HG03135 (cell line): ENCODE results near the gene PIMREG.
"Not testable (repeated sequence)": the region's sequence is repeated elsewhere in the genome, so short reads cannot be mapped to it uniquely, and the experiment has no call there.

Source experiments
- ATAC-seq: cut with Tn5 transposase; IDR thresholded peaks from one replicate; pipeline ENCODE4 v1.9.1; 2021; ENCODE audit warnings: mild to moderate bottlenecking, moderate library complexity; ENCODE audit not compliant: unreplicated experiment

PIMREG gene

DNA sequence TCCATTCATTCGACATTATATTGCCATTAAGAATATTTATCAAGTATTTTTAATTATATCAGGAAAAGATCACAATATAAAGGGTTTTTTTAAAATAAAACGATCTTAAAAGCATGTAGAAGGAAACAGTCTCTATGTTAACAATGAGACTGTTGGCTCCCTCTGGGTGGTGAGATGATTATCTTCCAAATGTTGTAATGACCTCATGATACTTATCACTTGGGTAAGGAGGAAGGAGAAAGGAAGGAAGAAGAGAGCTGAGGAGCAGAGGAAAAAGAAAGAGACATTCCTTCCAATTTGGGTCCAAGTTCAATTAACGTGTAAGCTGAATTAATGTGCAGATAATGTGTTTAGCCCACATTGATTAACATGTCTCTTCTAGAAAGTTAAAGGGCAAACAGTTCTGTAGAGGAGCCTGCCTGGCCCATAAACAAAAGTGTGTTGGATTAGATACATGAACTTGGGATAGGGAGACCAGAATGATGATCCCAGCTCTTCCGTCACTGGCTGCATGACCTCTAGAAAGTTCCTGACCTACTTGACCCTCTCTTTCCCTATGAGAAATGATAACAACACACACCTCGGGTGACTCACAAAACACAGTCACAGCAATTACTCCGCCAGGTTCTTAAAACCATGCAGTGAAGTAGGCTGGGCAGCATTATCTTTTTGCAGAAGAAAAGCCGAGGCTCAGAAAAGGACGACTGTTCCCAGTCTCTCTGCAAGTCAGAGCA lies 32.0 kb downstream of the PIMREG start:
- ATAC-seq, result no peak

DNA sequence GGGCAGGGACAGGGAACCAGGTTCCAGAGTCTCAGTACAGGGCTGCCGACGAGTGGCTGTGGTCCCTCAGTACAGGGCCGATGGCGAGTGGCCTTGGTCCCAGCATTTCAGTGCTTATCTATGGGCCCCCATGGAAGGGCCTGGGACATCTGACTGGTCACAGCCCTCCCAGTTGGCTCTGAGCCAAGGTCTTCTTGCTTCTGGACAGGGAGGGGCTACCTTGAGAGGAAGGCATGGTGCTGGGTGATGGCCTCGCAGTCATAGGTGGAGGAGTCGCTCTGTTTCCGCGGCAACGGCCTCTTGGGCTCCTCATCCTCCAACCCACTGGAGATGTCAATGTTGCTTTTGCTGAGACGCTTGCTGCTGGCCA lies 32.5 kb downstream of the PIMREG start:
- no peak for ATAC-seq

DNA sequence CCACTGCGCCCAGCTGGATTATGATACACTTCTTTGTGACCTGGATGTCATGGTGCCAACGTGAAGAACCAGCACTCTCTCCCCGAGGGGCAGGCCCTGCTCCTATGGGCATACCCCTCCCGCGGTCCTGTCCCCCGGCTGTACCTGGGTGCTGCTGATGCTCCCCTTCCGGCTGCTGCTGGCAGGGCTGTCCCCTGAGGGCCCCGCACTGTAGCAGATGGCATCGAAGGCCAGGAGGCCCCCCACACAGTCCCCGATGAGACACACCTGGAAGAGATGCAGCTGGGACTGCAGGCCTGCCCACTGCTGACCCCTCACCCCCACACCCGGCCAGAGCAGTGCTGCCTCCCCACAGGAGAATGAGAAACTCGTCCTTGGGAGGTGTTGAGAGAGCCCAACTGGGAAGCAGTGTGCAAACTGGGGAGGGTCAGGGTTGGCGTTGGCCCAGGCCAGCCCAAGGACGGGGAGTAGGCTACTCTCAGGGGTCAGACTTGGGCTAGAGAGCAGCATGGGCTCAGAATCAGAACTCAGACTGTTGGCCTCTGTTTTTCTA lies 33.7 kb downstream of the PIMREG start:
- ATAC-seq, result no peak

DNA sequence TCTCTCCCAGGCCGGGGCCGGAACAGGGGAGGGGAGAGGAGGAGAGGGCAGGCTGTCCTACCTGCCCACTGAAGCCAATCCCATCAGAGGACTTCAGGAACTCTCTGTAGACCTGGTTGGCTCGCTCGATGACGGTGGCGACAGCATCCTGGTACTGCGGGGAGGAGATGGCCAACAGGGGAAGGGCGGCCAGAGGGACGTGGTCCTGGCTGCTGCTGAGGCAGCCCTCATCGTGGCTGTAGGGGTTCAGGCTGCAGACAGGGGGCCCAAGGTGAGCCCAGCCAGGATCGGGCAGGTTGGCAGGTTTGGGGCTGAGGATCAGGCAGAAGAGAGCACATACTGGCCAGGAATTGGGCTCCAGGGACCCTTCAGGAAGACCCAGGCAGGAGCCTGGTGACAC lies 34.2 kb downstream of the PIMREG start:
- ATAC-seq, result no peak

DNA sequence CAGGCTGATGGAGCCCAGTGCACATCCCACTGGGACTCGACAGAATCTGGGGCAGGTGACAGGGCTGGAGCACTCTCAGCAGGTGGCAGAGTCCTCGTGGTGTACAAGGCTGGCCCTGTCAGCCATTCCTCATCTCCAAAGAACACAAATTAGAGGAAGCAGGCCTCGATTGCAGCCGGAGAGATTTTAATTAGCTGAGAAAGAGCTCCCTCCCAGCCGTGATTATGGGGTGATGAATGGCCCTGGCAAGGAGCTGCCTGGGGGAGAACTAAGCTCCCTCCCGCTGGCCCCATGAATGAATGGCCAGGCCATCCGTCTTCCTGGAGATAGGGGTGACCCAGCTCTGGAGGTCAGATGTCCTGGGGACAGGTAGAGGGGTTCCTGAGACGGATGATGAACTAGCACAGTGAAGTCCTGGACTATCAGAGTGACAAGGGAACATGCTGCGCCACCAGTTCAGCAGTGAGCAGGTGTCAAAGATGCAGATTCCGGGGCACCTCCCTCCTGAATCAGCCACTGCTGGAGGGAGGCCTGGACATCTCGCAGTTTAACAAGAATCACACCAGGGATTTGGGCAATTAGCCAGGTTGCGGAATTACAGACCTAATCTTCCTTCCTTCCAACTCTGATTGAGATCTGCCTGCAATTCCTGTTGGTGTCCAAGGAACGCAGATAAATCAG lies 35.5 kb downstream of the PIMREG start:
- ATAC-seq, result no peak

DNA sequence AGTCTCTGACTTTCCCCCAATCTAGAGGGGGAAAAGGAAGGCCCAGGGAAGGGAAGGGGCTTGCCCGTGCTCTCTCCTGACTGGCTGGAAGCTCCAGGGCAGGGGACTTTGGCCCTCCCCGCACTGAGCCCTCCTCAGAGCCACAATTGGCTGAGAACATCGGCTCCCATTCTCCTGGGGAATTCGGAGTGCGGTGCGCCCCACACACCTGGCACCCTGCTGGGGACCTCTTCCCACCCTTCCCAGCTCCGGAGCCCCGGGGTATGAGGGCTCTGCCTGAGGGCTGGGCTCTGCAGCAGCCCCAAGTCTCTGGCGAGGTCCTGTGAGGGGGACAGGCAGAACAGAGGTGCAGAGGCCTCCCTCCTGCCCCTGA lies 36.0 kb downstream of the PIMREG start:
- ATAC-seq, result no peak

DNA sequence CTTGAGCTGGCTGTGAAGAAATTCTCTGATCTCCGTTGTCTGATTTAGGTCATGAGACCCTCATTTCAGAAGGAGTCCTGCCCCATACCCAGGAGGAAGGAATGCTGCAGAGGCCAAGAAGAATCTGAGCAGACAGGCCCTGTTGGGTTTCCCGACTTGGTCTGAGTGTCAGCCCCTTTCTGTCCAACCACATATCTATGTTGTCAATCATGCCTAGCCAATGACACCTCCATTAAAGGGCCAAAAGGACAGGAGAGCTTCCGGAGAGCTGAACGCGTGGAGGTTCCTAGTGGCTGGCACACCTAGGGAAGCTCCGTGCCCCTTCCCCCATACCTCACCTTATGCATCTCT lies 37.8 kb downstream of the PIMREG start:
- no peak for ATAC-seq

DNA sequence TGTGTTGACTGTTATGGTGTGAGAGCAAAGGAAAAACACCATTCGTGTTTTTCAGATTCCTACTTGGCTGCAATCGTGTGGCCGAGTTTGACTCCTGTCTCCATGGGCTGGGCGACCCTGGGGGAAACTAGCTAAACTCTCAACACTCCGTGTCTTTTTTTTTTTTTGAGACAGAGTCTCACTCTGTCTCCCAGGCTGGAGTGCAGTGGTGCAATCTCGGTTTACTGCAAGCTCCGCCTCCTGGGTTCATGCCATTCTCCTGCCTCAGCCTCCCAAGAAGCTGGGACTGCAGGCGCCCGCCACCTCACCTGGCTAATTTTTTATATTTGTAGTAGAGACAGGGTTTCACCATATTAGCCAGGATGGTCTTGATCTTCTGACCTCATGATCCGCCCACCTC lies 38.5 kb downstream of the PIMREG start:
- ATAC-seq, result not testable (repeated sequence)

DNA sequence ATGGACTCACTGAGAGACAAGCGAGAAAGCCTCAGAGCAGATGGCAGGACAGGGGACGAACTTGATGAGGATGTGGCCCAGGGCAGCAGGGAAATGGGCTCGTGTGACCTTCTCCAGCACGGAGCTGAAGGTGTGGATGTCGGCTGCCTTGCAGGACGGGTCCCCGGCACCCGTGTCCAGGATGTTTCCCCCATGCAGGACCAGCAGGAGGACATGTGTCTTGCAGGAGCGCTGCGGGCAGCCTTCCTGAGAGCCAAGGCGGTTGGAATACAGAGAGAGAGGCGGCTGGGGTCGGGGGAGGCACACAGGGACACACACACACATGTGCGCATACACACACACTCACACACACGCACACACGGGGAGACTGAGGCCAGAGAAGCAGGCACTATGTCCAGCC lies 39.3 kb downstream of the PIMREG start:
- ATAC-seq, result no peak

GRCh38 chr17:6485646-6486412 lies 41.6 kb downstream of the PIMREG start:
- ATAC-seq, result no peak

- ATAC-seq, result no peak
Observed at GRCh38 chr17:6487251-6488007, 43.2 kb downstream of the PIMREG start.

- no peak for ATAC-seq
Observed at GRCh38 chr17:6488008-6488539, 43.8 kb downstream of the PIMREG start.

- no peak for ATAC-seq
Observed at GRCh38 chr17:6489016-6489550, 44.8 kb downstream of the PIMREG start.

- no peak for ATAC-seq
Observed at GRCh38 chr17:6491071-6491700, 46.9 kb downstream of the PIMREG start.

DNA sequence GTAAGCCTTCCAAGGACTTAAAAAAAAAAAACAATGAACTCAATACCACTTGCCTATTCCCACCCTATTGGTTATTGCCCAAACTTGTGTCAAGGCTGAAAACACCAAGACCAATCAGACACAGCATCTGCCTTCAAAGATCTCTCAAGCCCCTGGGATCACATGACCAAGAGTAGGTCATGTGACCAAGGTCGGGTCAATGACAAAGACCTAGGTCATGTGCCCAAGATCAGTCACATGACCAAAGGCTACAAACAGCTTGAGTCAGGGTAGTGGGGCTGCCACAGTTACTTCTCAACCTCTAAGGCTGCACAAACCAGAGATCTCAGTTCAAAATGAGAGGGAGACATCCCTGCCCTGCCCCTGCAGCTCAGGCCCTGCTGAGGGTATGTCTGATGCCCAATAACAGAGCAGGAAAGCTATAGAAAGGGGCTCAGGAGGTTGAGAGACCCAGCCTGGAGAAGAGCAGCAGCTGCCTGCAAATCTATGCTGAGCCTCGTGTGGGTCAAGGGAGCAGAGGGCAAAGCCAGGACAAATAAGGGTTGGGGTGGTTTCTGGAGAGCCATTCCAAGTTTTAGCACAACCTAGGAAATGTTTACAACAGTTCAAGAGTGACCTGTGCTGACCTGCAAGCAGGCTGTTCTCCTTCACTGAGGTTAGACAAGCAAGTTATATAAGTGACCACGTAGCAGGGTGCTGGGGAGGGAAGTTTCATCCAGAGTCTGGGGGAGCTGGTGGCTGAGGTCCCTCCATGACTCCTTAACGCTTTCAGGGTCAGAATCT lies 48.8 kb downstream of the PIMREG start:
- no peak for ATAC-seq

DNA sequence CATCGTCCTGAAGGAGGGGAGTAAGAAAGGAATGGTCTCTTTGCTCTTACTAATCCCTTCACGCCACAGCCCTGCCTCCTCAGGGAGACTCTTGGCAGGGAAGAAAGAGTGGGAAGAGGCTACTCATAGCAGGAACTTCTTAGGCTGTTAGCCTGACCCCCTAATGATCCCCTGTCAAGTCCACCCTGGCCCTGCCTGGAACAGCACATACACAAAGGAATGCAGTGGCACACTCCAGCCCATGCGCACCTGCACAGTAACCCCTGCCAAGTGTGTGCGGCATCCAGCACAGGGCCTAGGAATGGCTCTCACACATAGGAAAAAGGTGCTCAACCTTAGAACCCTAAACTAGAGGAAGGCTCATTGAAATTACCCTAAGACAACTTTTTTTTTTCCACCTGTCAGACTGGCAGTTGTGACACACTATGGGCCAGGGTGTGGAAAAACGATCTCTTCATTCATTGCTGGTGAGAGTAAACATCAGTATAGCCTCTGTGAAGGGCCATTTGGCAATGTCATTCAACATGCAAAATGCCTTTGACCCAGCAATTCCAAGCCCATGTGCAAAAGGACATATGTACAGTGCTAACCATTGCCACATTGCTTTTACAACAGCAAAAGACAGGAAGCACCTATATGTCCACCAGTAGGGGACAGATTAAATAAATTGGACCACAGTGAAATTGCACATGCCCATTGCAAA lies 50.1 kb downstream of the PIMREG start:
- ATAC-seq, result no peak

GRCh38 chr17:6495450-6496115 lies 51.3 kb downstream of the PIMREG start:
- ATAC-seq, result no peak

GRCh38 chr17:6496116-6496481 lies 51.8 kb downstream of the PIMREG start:
- no peak for ATAC-seq
